Fibroblast of lung (primary cell): Measurements from ENCODE around the gene EDC3. TPM values are rescaled to one million over a fixed set of nuclear protein-coding genes. Genes with fewer than 3 reads are reported as not detected.

Experiments
- DNase-seq, 2 donors: peaks; one replicate each; pipeline versions ENCODE4 v3.0.0 to v3.0.0-alpha.2; 2010; ENCODE audit warnings: low read depth in 2 of 2
- H2AFZ ChIP-seq: 2 replicates; pipeline ENCODE4 v1.5.1; 2012; ENCODE audit warnings: low read length, control low read depth, inconsistent platforms
- H3K27ac ChIP-seq: 2 replicates; pipeline ENCODE4 v1.5.1; 2011; ENCODE audit warnings: low read length, control low read depth; ENCODE audit not compliant: insufficient read depth
- H3K27me3 ChIP-seq: 2 replicates; pipeline ENCODE4 v1.5.1; 2011; ENCODE audit warnings: mild to moderate bottlenecking, low read length; ENCODE audit not compliant: control insufficient read depth, insufficient read depth
- H3K36me3 ChIP-seq: 2 replicates; pipeline ENCODE4 v1.5.1; 2011; ENCODE audit warnings: low read length; ENCODE audit not compliant: control insufficient read depth, insufficient read depth
- H3K4me1 ChIP-seq: 2 replicates; pipeline ENCODE4 v1.5.1; 2011; ENCODE audit warnings: low read length; ENCODE audit not compliant: control insufficient read depth, insufficient read depth; ENCODE audit errors: extremely low read depth
- H3K4me2 ChIP-seq: 2 replicates; pipeline ENCODE4 v1.5.1; 2011; ENCODE audit warnings: low read length, control low read depth; ENCODE audit not compliant: insufficient read depth; ENCODE audit errors: extremely low read depth
- H3K4me3 ChIP-seq, 4 experiments: fragments of 200-600 bp in 1 of 4; sonication (generic) in 1 of 4; replicated peaks in 1 of 4; 2 replicates each; pipeline ENCODE4 v1.5.1; 2011 to 2016; ENCODE audit warnings: low read length in 4 of 4, low read depth in 3 of 4, mild to moderate bottlenecking in 3 of 4, control low read depth in 2 of 4, inconsistent platforms in 1 of 4, mixed read lengths in 1 of 4; ENCODE audit not compliant: insufficient read depth in 1 of 4; ENCODE audit errors: control extremely low read depth in 1 of 4
- H3K79me2 ChIP-seq: 2 replicates; pipeline ENCODE4 v1.5.1; 2012; ENCODE audit warnings: mild to moderate bottlenecking, low read length, inconsistent platforms; ENCODE audit not compliant: control insufficient read depth, insufficient read depth
- H3K9ac ChIP-seq: 2 replicates; pipeline ENCODE4 v1.5.1; 2011; ENCODE audit warnings: mild to moderate bottlenecking, low read length, control low read depth; ENCODE audit not compliant: insufficient read depth
- H3K9me3 ChIP-seq: 2 replicates; pipeline ENCODE4 v1.5.1; 2012; ENCODE audit warnings: low read depth, low read length; ENCODE audit not compliant: control insufficient read depth, insufficient read depth
- H4K20me1 ChIP-seq: 2 replicates; pipeline ENCODE4 v1.5.1; 2011; ENCODE audit warnings: low read length; ENCODE audit not compliant: control insufficient read depth, insufficient read depth; ENCODE audit errors: extremely low read depth
- EZH2 ChIP-seq: IDR thresholded peaks from 2 replicates; pipeline ENCODE4 v1.5.1; 2012; ENCODE audit warnings: low read length, control low read depth, mild to moderate bottlenecking; ENCODE audit errors: missing control alignments
- polyA plus RNA-seq, 2 donors: library from polyadenylated mRNA; depleted of rRNA in 1 of 2; stranded (reverse) in 1 of 2; unstranded in 1 of 2; fragments of >200 nt; gene quantifications; 2 replicates each; pipeline ENCODE4 v1.2.1, GENCODE V29; 2011 to 2012; ENCODE audit warnings: missing spikeins in 1 of 2
- total RNA-seq: library from RNA; depleted of rRNA; stranded (reverse); fragments of >200 nt; gene quantifications from 2 replicates; pipeline ENCODE4 v1.2.1, GENCODE V29; 2014
- TF ChIP-seq, protein P1 (sequence below), 2 donors: IDR thresholded peaks in 1 of 2; conservative IDR thresholded peaks in 1 of 2; 1 replicate in 1 of 2; 2 replicates in 1 of 2; pipeline ENCODE4 v1.5.1; 2011 to 2012; ENCODE audit warnings: low read length in 2 of 2, control low read depth in 1 of 2, inconsistent platforms in 1 of 2, low read depth in 1 of 2, mild to moderate bottlenecking in 1 of 2

Gene EDC3
- total and polyA plus RNA-seq, 2 donors (not counting 1 experiment from before 2014, with no cell fraction given), result 8.9 to 25.8 TPM

DNA sequence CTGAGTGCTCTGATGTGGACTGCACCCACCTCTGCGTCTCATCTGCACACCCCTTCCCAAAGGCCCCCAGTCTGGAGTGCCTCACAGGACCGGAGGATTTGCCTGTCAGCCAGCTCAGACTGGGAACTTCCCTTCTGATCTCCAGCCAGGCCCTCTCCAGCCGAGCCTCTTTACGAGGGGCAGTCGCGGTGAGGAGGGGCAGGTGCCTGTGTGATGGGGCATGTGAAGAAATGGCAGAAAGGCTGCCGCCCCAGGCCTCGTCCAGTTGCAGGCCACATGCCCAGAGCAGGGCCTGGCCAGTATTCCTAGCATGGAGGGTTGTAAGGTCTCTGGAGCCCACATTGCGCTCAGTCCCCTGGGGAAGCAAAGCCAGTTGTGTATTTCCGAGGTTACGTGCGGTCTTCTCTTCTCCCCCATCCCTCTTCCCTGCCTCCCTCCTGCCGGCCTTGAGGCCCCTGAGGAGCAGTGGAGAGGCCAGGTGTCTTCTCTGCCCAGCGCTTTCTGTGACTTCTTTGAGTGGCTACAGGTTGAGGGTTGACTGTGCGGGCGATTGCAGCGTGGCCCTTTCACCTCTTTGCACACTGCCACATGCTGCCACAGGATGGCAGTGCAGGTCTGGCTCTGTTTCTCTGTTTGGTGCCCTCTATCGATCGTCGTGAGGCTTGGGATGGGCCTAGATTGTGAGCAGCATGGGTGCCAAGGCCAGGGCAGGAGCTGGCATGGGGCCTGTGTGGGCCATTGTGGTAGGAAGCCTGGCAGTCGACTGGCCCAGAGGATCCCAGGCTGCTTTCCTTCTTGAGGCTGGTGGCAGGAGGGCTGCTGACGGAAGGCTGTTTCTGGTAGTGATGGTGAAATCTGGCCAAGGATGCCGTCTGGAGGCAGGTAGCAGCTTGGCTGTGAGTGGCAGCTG is 74.9 kb downstream of the EDC3 start:
- H3K4me3 ChIP-seq, result no peak overlapping the region
- peaks cover 5% of the 10 kb centered on the region for H3K4me1 ChIP-seq
- peaks cover 7% of the 10 kb centered on the region for H4K20me1 ChIP-seq
- H3K4me2 ChIP-seq, result no peak overlapping the region
- peaks cover 49% of the 10 kb centered on the region for H3K36me3 ChIP-seq
- no peak overlapping the region for H3K27ac ChIP-seq
- no peak for TF ChIP-seq EZH2
- TF ChIP-seq, protein P1, sequence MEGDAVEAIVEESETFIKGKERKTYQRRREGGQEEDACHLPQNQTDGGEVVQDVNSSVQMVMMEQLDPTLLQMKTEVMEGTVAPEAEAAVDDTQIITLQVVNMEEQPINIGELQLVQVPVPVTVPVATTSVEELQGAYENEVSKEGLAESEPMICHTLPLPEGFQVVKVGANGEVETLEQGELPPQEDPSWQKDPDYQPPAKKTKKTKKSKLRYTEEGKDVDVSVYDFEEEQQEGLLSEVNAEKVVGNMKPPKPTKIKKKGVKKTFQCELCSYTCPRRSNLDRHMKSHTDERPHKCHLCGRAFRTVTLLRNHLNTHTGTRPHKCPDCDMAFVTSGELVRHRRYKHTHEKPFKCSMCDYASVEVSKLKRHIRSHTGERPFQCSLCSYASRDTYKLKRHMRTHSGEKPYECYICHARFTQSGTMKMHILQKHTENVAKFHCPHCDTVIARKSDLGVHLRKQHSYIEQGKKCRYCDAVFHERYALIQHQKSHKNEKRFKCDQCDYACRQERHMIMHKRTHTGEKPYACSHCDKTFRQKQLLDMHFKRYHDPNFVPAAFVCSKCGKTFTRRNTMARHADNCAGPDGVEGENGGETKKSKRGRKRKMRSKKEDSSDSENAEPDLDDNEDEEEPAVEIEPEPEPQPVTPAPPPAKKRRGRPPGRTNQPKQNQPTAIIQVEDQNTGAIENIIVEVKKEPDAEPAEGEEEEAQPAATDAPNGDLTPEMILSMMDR (conservative IDR thresholded peaks at IDR 0.05 in 1 of 2, IDR thresholded peaks at IDR 0.05 in 1 of 2; ENCODE audit: low read depth in 1 of 2, low read length in 2 of 2), result peak; percentile 91 to 96
- no peaks in the 10 kb centered on the region for H3K9me3 ChIP-seq
- H3K27me3 ChIP-seq, result no peaks in the 10 kb centered on the region
- H2AFZ ChIP-seq, result no peak overlapping the region
- peaks cover 64% of the 10 kb centered on the region for H3K79me2 ChIP-seq
- no peak overlapping the region for H3K9ac ChIP-seq
- DNase-seq, result peak; percentile 58 to 72

DNA sequence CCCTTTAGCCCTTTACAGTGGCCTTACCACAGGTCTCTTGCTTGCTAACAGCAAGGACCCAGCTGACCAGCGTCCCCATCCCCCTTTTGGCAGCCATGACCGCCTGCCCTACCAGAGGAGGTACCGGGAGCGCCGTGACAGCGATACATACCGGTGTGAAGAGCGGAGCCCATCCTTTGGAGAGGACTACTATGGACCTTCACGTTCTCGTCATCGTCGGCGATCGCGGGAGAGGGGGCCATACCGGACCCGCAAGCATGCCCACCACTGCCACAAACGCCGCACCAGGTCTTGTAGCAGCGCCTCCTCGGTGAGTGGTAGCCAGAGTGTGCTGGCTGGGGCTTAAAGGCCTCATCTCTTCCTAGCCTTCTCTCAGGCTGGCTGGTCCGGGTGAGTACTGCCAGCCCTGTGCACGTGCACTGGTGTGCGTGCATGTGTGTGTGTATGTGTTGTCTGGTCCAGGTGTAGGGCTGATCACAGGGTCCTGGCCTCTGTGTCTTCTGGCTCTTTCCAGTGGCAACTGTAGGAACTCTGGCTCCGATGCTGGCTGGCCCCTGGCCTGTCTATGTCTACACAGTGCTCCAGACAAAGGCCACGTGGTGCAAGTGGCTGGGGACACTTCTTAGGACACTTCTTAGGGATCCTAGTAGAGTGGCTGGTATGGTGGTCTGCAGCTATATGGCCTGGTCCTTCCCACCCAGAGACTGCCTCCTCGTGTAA is 75.7 kb downstream of the EDC3 start:
- Histone ChIP-seq H3K36me3 (peaks cover 40% of the 10 kb centered on the region), H4K20me1 (peaks cover 5% of the 10 kb centered on the region), H3K27me3 (no peaks in the 10 kb centered on the region), H3K79me2 (peaks cover 67% of the 10 kb centered on the region), H3K9me3 (no peaks in the 10 kb centered on the region), H3K4me3 (no peak overlapping the region), H3K4me2 (no peak overlapping the region), H3K27ac (no peak overlapping the region), H3K9ac (no peak overlapping the region), H2AFZ (no peak overlapping the region), H3K4me1 (peaks cover 5% of the 10 kb centered on the region)
- TF ChIP-seq, protein P1 (conservative IDR thresholded peaks at IDR 0.05 in 1 of 2, IDR thresholded peaks at IDR 0.05 in 1 of 2; ENCODE audit: low read depth in 1 of 2, low read length in 2 of 2), result no peak
- TF ChIP-seq EZH2, result no peak
- no peak for DNase-seq
